Mucosa of stomach (tissue), 1 donor: ENCODE measurements around the gene NHERF1.

ENCODE experiments used
- H3K27me3 ChIP-seq: one replicate; pipeline ENCODE4 v1.7.0; 2013; ENCODE audit warnings: mild to moderate bottlenecking, low read length; ENCODE audit not compliant: control insufficient read depth, insufficient read depth
- H3K36me3 ChIP-seq: one replicate; pipeline ENCODE4 v1.7.0; 2013; ENCODE audit warnings: low read length; ENCODE audit not compliant: control insufficient read depth, insufficient read depth
- H3K4me1 ChIP-seq: one replicate; pipeline ENCODE4 v1.7.0; 2013; ENCODE audit warnings: mild to moderate bottlenecking, low read length; ENCODE audit not compliant: control insufficient read depth, insufficient read depth
- H3K4me3 ChIP-seq: one replicate; pipeline ENCODE4 v1.7.0; 2013; ENCODE audit warnings: low read length
- H3K9ac ChIP-seq: one replicate; pipeline ENCODE4 v1.7.0; 2013; ENCODE audit warnings: mild to moderate bottlenecking, low read length, moderate library complexity
- H3K9me3 ChIP-seq: one replicate; pipeline ENCODE4 v1.7.0; 2013; ENCODE audit warnings: mild to moderate bottlenecking, low read length, moderate library complexity; ENCODE audit not compliant: control insufficient read depth
- donor health status: Pancreatic carcinoma.

NHERF1 gene

DNA sequence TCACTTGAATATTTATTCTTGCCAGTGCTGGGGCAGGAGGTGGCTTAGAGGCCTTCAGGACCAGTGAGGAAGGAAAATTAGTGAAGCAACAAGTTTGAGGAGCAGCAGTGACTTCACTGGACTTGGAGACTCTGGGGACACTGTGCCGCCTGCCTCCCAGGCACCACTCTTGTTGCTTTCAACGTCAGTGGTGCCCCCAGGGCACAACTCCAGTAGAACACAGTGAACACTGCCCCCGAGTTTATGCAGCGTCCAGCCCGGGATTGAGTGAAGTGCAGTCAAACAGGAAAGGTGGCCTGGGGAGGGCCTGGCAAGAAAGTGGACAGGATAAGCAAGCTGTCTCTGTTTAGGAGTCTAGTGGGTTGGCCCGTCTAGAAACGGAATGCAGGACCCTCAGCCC is 52.1 kb downstream of the NHERF1 start:
- no peaks in the 10 kb centered on the region for H3K27me3 ChIP-seq
- H3K9ac ChIP-seq = no peak overlapping the region
- H3K4me1 ChIP-seq = no peaks in the 10 kb centered on the region
- no peaks in the 10 kb centered on the region for H3K9me3 ChIP-seq
- H3K36me3 ChIP-seq = no peaks in the 10 kb centered on the region
- no peak overlapping the region for H3K4me3 ChIP-seq

DNA sequence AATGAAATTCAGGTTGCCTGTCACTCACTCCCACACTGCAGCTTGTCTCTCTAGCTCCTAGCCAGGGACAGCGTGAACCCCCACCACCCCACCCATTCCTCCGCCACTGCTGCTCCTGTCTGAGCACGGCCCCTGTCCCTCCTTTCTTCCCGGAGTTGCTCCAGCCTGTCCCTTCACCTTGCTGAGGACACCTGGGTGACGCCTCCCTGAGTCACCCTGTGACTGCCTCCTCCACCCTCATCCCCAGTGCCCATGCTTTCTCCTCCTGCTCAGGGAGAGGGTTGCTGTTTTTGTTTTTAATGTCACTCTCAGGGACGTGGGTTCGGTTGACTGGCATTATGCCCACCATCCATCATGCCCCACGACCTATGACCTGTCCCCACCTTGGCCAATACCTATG is 53.5 kb downstream of the NHERF1 start:
- Histone ChIP-seq H3K27me3 (no peaks in the 10 kb centered on the region), H3K4me1 (no peaks in the 10 kb centered on the region), H3K4me3 (no peak overlapping the region), H3K9ac (no peak overlapping the region), H3K9me3 (no peaks in the 10 kb centered on the region), H3K36me3 (no peaks in the 10 kb centered on the region)

DNA sequence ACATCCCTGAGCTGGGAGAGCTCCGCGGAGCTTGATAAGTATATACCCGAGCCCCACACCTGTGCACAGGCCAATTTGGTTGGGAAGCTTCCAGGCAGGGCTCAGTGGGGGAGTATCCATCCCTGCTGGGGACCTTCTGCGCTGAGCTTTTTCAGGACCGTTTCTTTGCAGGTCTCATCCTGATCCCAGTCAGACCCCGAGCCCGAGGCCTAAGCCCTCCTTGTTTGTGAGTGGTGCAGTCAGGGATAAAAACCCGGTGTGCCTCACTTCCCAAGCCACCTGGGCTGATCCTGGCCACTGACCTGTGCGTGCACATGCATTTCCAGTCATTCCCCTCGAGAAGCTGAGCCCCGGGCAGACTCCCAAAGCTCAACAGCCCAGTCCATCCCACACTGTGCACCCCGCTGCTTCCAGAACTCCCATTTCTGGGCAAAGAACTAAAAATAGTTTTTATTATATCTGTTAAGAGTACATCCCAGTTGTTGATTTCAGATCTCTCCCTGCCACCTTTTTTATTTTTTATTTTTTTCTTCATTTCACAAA is 55.0 kb downstream of the NHERF1 start:
- no peak overlapping the region for H3K9ac ChIP-seq
- H3K36me3 ChIP-seq = no peaks in the 10 kb centered on the region
- no peaks in the 10 kb centered on the region for H3K4me1 ChIP-seq
- H3K27me3 ChIP-seq = no peaks in the 10 kb centered on the region
- H3K4me3 ChIP-seq = no peak overlapping the region
- H3K9me3 ChIP-seq = no peaks in the 10 kb centered on the region

DNA sequence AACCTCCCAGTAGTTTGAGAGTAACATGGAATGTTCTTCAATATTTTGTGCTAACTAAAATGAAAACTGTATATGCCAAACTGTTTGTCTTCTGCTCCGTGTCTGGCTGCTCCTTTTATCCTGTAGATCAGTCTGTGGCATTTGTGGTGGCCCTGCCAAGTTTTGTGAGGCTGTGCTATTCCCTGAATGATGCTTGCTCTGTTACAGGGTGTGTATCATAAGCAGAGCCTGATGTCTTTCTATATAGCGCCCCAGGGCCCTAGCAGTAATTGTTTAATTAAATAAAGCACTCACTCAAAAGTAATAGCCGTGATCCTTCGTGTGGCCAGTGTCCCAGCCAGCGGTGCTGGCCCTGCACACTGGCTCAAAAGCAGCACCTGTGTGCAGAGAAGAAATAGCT is 55.5 kb downstream of the NHERF1 start:
- Histone ChIP-seq H3K4me3 (no peak overlapping the region), H3K27me3 (no peaks in the 10 kb centered on the region), H3K9ac (no peak overlapping the region), H3K36me3 (no peaks in the 10 kb centered on the region), H3K9me3 (no peaks in the 10 kb centered on the region), H3K4me1 (no peaks in the 10 kb centered on the region)

DNA sequence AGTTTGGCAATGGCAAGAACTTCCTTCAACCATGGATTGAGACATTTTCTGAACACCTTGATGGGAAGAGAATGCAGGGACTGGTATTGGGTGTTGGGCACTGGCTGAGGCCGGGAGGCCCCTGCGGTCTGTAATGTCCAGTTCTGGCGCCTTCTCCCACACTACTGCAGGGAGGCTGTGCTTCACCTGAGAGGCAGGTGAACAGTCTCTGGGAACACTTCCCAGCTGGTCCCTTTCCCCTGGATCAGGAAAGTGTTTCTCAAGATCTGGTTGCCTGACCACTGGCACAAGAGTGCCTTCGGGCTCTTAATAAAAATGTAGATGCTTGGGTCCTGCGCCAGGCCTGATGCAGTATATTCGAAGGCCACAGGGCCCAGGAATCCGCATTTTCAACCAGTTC is 56.3 kb downstream of the NHERF1 start:
- Histone ChIP-seq H3K4me1 (no peaks in the 10 kb centered on the region), H3K9ac (no peak overlapping the region), H3K9me3 (no peaks in the 10 kb centered on the region), H3K27me3 (no peaks in the 10 kb centered on the region), H3K36me3 (no peaks in the 10 kb centered on the region), H3K4me3 (no peak overlapping the region)

DNA sequence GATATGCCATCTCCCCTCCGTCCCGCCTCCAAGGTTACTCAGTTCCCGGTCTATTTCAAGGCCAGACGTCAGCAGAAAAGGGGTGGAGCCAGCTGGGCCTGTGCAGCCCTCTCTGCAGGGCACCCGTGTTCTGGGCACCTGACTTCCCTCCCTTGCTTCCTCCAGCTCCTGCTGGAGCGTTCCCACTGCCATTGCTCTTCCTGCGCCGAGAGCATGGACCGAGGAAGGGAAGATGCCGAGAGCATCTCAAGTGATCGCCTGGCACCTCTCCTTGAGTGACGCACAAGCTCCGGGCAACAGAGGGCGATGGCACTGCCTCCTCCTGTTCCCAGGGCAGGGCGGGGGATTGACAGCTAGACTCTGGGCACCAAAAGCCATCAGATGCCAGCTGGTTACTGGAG is 57.2 kb downstream of the NHERF1 start:
- no peaks in the 10 kb centered on the region for H3K9me3 ChIP-seq
- H3K9ac ChIP-seq = no peak overlapping the region
- no peaks in the 10 kb centered on the region for H3K36me3 ChIP-seq
- H3K4me3 ChIP-seq = no peak overlapping the region
- no peaks in the 10 kb centered on the region for H3K4me1 ChIP-seq
- H3K27me3 ChIP-seq = no peaks in the 10 kb centered on the region

DNA sequence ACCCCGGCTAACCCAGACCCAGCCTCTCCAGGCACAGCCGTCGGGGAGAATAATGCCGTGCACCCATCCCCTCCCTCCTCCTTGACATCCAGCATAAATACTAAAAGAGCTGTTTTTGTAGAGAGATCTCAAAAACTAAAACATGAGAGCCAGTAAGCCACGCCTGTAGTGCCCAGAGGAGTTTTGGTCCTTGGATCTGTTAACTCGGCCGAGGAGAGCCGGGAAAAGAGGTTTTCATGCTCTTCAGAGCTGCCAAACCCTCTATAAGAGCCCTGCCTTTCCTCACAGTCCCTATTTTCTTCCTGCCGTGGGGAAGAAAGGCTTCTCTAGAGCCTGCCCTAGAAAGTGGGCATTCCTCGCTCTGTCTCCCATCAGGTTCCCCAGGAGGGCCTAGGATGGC is 57.9 kb downstream of the NHERF1 start:
- H3K4me1 ChIP-seq = no peaks in the 10 kb centered on the region
- H3K9ac ChIP-seq = no peak overlapping the region
- H3K27me3 ChIP-seq = no peaks in the 10 kb centered on the region
- no peaks in the 10 kb centered on the region for H3K9me3 ChIP-seq
- no peaks in the 10 kb centered on the region for H3K36me3 ChIP-seq
- H3K4me3 ChIP-seq = no peak overlapping the region

DNA sequence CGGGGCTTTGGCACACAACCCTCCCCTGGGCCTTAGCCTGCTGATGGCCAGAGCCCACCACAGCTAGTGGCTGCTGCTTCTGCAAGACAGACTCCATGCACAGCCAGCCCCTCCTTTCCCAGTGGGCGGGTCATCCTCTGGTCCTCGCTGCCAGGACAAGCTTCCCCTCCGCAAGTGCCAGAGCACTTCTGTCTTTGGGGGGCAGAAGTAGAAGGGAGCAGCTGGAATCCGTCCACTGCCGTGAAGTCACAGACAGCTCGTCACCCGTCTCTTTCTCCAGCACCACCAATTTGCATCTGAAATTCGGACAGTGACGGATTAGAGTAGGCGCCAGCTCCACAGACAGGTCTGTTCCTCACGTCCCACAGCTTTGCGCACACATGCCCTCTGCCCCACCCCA is 59.0 kb downstream of the NHERF1 start:
- Histone ChIP-seq H3K9ac (no peak overlapping the region), H3K27me3 (no peaks in the 10 kb centered on the region), H3K4me1 (no peaks in the 10 kb centered on the region), H3K9me3 (no peaks in the 10 kb centered on the region), H3K36me3 (no peaks in the 10 kb centered on the region), H3K4me3 (no peak overlapping the region)

DNA sequence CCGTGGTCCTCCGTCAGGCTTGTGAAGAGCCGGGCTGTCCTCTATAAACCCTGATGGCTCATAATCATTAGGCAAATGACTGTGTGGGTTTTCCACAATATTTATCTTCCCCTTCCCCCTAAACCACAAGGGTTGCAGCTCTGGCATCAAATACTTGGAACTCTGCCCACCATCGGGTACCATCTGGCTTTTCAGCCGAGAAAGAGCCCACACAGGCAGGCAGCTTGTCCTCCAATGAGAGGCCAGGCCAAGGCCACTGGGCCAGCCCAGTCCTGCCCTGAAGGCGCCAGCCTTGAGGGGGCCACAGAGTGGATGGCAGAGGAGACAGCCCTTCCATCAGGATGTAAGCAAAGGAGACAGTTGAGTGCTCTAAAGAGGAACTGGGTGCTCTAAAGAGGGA is 59.5 kb downstream of the NHERF1 start:
- H3K27me3 ChIP-seq = no peaks in the 10 kb centered on the region
- no peaks in the 10 kb centered on the region for H3K36me3 ChIP-seq
- H3K4me3 ChIP-seq = no peak overlapping the region
- H3K9ac ChIP-seq = no peak overlapping the region
- no peaks in the 10 kb centered on the region for H3K9me3 ChIP-seq
- no peaks in the 10 kb centered on the region for H3K4me1 ChIP-seq

DNA sequence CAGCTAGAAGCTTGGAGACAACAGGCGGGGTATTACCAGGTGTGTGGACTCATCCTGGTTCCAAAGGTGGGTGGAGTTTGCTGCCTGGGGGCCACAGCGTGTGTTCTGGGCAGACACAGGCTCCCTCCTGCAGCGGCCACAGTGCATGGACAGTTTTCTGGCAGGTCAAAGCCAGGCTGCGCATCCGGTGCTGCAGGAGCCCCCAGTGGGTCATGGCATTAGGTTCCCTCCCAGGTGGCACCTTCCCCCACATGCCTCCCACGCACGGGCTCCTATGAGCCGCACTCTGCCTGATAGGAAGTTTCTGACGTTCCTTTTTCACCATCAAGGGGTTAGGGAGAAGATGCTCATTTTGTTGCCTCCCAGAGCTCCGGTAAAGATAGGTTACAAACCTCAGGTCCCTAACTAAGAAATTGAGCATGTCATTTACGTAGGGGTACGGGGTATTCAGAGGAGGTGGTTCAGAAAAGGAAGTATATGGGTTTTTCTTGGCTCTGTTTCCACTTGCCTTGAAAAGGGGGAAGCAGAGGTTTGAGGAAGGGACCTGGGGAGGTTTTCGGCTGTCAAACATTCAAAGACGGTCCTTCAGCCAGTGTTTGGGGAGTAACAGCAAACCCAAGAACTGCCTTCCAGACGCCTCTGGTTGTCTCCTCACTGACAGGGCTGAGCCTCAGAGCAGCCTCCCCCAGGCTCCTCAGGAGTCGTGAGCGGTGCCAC is 60.4 kb downstream of the NHERF1 start:
- Histone ChIP-seq H3K9me3 (no peaks in the 10 kb centered on the region), H3K4me3 (no peak overlapping the region), H3K27me3 (no peaks in the 10 kb centered on the region), H3K9ac (no peak overlapping the region), H3K36me3 (no peaks in the 10 kb centered on the region), H3K4me1 (no peaks in the 10 kb centered on the region)

DNA sequence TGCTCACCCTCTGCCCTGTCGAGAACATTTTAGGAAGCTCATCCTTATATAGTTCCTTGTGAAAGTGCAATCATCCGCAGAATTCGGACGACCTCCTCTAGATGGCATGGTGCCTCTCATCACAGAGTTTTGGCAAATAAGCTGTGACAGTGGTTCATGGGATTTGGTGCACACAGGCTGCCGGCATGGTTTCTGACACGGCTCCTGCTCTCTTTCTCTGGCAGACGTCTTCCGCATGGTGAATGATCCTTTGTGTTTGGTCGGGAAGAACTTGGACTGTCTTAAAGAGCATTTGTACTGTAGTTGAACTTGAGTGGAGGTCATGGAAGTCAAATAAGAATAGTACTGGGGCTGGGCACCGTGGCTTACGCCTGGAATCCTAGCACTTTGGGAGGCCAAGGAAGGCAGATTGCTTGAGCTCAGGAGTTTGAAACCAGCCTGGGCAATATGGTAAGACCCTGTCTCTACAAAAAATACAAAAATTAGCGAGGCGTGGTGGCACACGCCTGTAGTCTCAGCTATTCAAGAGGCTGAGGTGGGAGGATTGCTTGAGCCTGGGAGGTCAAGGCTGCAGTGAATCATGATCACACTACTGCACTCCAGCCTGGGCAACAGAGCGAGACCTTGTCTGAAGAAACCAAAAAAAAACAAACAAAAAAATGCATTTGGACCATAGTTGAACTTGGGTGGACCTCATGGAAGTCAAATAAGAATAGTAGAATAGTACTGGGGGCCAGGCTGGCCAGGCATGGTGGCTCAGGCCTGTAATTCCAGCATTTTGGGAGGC is 62.5 kb downstream of the NHERF1 start:
- Histone ChIP-seq H3K9ac (no peak overlapping the region), H3K36me3 (no peaks in the 10 kb centered on the region), H3K4me3 (no peak overlapping the region), H3K27me3 (no peaks in the 10 kb centered on the region), H3K4me1 (no peaks in the 10 kb centered on the region), H3K9me3 (no peaks in the 10 kb centered on the region)

DNA sequence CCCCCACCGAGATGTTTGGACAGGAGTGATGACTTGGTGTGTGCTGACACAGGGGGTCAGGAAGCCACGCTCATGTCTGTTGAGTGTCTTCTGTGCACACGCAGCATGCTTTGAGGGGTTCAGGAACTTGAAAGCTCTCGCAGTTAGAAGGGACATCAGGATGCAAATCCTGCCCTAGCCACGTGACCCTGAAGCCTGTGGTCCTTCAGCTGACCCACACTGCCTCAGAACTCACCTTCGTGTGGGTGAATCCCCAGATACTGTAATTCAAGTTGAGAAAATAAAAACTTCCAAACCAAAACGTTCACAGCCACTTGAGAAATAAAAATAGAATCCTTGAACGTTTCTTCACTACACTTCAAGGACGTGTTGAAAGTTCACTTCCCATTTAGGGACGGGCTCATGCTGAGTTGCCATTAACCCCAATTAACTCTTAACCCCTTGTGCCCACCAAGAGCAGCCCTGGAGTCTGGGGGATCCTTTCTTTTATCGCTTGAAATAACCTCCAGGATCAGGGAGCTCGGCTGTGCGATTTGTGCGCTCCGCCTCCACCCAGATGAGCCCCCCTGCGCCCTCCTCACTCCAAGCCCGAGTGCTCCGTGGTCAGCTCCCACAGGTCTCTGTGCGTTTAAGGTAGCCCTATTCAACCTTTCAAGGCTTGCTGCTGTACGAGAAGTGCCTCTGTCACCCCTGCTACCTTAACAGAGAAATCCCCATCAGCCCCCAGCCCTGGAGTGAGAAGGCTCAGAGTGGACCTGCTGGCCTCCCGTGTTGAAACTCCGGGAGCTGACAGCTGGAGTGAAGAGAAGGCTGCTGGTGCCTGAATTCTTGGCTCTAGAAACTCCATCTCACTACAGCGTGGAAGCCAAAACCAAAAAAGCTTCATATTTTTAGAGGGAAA is 63.9 kb downstream of the NHERF1 start:
- Histone ChIP-seq H3K9ac (no peak overlapping the region), H3K4me1 (no peaks in the 10 kb centered on the region), H3K27me3 (no peaks in the 10 kb centered on the region), H3K9me3 (no peaks in the 10 kb centered on the region), H3K36me3 (no peaks in the 10 kb centered on the region), H3K4me3 (no peak overlapping the region)
